C4-2B (cell line): ENCODE measurements around the gene SLC22A2.

Experiments
- ZFX ChIP-seq: fragments of 450-650 bp; IDR thresholded peaks from 2 replicates; pipeline ENCODE4 v1.6.1; 2017
- TF ChIP-seq, protein P1 (sequence below): fragments of 450-650 bp; conservative IDR thresholded peaks from 2 replicates; pipeline ENCODE4 v1.5.1; 2017; ENCODE audit warnings: mild to moderate bottlenecking

DNA sequence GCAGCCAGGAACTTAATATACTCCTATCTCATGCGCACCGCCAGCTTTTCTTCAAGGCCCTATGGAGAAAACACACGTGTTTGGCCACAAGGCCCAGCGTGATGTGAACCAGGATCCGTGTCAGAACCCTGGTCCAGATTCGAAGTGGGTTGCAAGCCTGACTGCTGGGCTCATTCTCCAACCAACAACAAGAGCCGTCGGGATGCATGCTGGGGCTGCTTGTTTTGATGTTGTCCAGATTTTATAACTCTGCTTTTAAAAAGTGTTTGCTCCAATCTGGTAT, 463 bp upstream of the SLC22A2 start:
- TF ChIP-seq, protein P1, sequence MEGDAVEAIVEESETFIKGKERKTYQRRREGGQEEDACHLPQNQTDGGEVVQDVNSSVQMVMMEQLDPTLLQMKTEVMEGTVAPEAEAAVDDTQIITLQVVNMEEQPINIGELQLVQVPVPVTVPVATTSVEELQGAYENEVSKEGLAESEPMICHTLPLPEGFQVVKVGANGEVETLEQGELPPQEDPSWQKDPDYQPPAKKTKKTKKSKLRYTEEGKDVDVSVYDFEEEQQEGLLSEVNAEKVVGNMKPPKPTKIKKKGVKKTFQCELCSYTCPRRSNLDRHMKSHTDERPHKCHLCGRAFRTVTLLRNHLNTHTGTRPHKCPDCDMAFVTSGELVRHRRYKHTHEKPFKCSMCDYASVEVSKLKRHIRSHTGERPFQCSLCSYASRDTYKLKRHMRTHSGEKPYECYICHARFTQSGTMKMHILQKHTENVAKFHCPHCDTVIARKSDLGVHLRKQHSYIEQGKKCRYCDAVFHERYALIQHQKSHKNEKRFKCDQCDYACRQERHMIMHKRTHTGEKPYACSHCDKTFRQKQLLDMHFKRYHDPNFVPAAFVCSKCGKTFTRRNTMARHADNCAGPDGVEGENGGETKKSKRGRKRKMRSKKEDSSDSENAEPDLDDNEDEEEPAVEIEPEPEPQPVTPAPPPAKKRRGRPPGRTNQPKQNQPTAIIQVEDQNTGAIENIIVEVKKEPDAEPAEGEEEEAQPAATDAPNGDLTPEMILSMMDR, result no peak
- TF ChIP-seq ZFX, result no peak
